HG03432 (cell line): ENCODE measurements around the gene RHAG.

ENCODE experiments used
- ATAC-seq: cut with Tn5 transposase; IDR thresholded peaks from one replicate; pipeline ENCODE4 v1.9.1; 2021; ENCODE audit warnings: mild to moderate bottlenecking, moderate library complexity; ENCODE audit not compliant: unreplicated experiment

RHAG gene

GRCh38 chr6:49565261-49565660 is 71.4 kb downstream of the RHAG start:
- ATAC-seq, result no peak

DNA sequence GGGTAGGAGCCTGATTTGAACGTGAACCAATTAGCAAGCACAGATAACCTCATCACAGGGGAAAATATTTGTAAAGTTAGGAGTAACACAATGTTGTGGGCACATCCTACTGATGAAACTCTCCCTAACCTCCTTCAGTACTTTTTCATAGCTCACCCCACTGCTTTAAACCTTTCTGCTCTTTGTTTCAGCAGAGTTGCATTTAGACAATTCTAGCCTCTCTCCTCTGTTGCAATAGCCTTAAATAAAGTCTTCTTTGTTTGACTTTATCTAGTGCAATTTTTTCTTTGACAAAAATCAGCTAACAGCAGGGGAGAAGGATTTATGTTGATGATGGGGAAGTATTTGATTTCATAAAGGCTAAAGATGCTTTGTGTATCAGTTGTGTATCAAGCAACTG is 72.1 kb downstream of the RHAG start:
- ATAC-seq, result no peak

DNA sequence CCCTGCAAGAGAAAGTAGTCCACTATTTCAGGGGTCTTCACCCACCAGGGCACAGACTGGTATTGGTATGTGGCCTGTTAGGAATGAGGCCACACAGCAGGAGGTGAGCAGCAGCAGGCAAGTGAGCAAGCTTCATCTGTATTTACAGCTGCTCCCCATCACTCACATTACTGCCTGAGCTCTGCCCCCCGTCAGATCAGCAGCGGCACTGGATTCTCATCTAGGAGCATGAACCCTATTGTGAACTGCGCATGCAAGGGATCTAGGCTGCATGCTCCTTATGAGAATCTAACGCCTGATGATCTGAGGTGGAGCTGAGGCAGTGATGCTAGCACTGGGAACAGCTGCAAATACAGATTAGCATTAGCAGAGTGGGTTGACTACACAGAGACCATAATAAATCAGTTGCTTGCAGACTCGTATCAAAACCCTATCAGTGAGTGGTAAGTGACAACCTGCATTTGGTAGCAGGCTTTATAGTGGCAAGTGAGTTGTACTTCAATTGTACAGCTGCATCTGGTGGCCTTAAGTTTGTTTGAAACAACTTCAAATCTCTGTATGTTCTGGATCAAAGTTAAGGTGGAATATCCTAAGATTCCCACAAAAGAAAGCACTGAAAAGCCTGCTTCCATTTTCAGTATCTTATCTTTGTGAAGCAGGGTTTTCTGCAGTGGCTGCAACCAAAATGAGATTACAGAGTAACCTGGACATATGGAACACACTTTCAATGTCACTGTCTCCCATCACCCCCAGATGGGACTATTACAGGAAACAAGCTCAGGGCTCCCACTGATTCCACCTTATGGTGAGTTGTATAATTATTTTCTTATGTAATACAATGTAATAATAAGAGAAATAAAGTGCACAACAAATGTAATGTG is 73.4 kb downstream of the RHAG start:
- no peak for ATAC-seq

- ATAC-seq, result no peak
Observed at GRCh38 chr6:49558238-49558637, 78.4 kb downstream of the RHAG start.

DNA sequence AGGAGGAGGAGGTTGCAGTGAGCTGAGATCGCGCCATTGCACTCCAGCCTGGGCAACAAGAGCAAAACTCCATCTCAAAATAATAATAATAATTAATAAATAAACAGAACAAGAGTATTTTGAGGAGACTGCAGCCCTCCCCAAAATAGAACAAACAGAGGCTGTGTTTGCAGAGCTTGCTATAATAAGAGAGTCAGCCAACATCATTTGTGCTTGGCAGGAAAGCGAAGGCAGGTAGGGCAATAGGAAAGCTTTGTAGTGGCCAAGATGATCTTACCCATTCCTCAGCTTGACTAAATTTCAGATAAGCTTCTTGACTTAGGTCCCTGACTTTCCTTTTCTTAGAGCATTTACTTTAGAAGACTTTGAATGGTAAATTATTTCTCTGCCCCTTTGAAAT is 79.5 kb downstream of the RHAG start:
- no peak for ATAC-seq

GRCh38 chr6:49556429-49556837 is 80.2 kb downstream of the RHAG start:
- peak; percentile 30 for ATAC-seq

DNA sequence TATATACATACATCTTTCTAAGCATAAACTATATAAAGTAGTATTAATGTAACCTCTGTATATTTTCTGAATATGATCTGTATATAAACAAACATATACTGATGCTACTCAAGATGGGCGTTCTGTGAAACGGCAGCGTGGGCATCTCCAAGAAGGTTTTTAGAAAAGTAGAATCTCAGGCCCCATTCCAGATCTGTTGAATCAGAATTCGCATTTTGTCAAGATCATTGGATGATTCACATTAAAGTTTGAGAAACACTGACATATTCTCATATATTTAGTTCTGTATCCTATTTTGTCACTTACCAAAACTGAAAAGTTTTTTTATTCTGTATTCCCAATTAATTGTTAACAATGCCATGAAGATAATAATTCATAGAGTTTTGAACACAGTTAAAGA is 80.7 kb downstream of the RHAG start:
- no peak for ATAC-seq
